GM18502 (cell line): ENCODE measurements around the gene TTC39A.

Experiments used
- ATAC-seq: cut with Tn5 transposase; IDR thresholded peaks from one replicate; pipeline ENCODE4 v1.9.1; 2021; ENCODE audit warnings: mild to moderate bottlenecking; ENCODE audit not compliant: unreplicated experiment, poor library complexity

The TTC39A gene

DNA sequence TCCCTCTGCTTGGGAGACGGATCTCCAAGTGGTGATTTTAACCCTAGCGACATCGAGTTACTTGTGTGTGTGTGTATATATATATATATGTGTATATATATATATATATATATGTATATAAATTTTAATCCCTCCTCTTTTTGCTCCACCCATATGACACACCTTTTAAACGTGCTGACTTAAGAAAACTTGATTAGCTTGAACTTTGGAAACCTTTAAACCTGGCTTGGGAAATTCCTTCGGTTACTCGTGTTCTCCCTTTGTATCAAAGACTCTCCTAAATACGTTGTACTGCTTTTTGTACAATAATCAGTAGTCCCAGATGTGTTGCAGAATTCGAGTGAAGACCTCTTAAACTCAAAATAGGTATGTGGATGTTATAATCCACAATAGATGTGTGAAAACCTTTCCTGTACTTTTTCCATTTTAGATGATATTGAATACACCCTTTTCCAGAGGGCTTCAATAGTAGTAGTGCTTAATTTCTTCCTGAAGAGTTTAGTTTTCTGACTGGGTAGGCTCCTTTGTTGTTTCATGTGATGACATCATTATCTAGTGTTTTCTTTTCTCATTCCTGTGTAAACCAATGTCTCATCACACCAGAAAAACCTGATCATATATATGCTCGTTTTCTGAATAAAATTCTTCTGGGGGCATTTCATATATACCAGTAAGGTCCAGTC lies 92.9 kb downstream of the TTC39A start:
- ATAC-seq, result no peak
